K562 (cell line): ENCODE results near the gene NOL12. TPM values are rescaled to one million over a fixed set of nuclear protein-coding genes. Genes with fewer than 3 reads are reported as not detected.
A peak's percentile ranks its signal among the peaks of the same experiment; 100 is the strongest.

Experiments
- ATAC-seq: fragments of 200-7000 bp; cut with Tn5 transposase; 3 replicates; pipeline ENCODE4 v1.9.1; 2020; ENCODE audit warnings: moderate library complexity
- BruUV-seq: library from RNA; stranded (reverse); fragments of 400-500 nt; replicated peaks from 2 replicates; lab custom pipeline; 2021; lab: Mats Ljungman, UMichigan
- CTCF ChIA-PET: fragments of 300-600 bp; formaldehyde crosslinking; extraction: SDS; loops from one replicate; lab custom pipeline; 2021; ENCODE audit warnings: low intra/inter-chr PET ratio; lab: Yijun Ruan, JAX
- POLR2A ChIA-PET: fragments of 300-600, 350-650 bp; sonication (Branson Sonifier 250); formaldehyde crosslinking; extraction: SDS; loops from one replicate; lab custom pipeline; 2021; ENCODE audit warnings: antibody characterized with exemption, inconsistent platforms; lab: Yijun Ruan, JAX
- DNase-seq, 4 experiments: peaks; one replicate each; pipeline versions ENCODE4 v3.0.0 to v3.0.0-alpha.2; 2011 to 2018; ENCODE audit warnings: low spot score in 3 of 4, mixed read lengths in 3 of 4; ENCODE audit errors: extremely low read depth in 1 of 4
- FAIRE-seq: peaks from 2 replicates; lab custom pipeline; 2011; peaks lifted over from hg19 to GRCh38; lab: Jason Lieb, UNC
- H2AFZ ChIP-seq: 2 replicates; pipeline ENCODE4 v1.6.0; 2011; ENCODE audit warnings: low read depth, low read length, control low read depth, inconsistent platforms
- H3K27ac ChIP-seq: fragments of 200-600 bp; 3 replicates; pipeline ENCODE4 v1.8.0; 2011; ENCODE audit warnings: low read depth, mild to moderate bottlenecking, control low read depth, inconsistent platforms, low read length, moderate library complexity, mixed read lengths; ENCODE audit errors: extremely low read depth
- H3K27me3 ChIP-seq, 2 experiments: fragments of 300-600 bp in 1 of 2; 2 replicates in 1 of 2; 3 replicates in 1 of 2; pipeline versions ENCODE4 v1.6.0 to v1.8.0; 2011; ENCODE audit warnings: inconsistent platforms in 2 of 2, low read length in 2 of 2, mild to moderate bottlenecking in 1 of 2, mixed read lengths in 1 of 2, moderate library complexity in 1 of 2; ENCODE audit not compliant: control insufficient read depth in 2 of 2, insufficient read depth in 2 of 2
- H3K36me3 ChIP-seq: fragments of 300-600 bp; 3 replicates; pipeline ENCODE4 v1.8.0; 2011; ENCODE audit warnings: mild to moderate bottlenecking, low read length, inconsistent platforms; ENCODE audit not compliant: control insufficient read depth, insufficient read depth
- H3K4me1 ChIP-seq, 2 experiments: fragments of 200-600 bp in 1 of 2; replicated peaks in 1 of 2; 2 replicates in 1 of 2; 3 replicates in 1 of 2; pipeline versions ENCODE4 v1.5.1 to v1.8.0; 2011; ENCODE audit warnings: inconsistent platforms in 2 of 2, low read length in 2 of 2, mild to moderate bottlenecking in 1 of 2, mixed read lengths in 1 of 2, moderate library complexity in 1 of 2; ENCODE audit not compliant: control insufficient read depth in 2 of 2, insufficient read depth in 2 of 2
- H3K4me2 ChIP-seq: 2 replicates; pipeline ENCODE4 v1.6.1; 2011; ENCODE audit warnings: low read length, control low read depth, inconsistent platforms, mixed read lengths; ENCODE audit not compliant: insufficient read depth
- H3K4me3 ChIP-seq: fragments of 200-600 bp; sonication (generic), shearing (Covaris generic); 2 replicates; pipeline ENCODE4 v1.5.1; 2016; ENCODE audit warnings: control low read depth, inconsistent platforms
- H3K79me2 ChIP-seq: fragments of 200-600 bp; 3 replicates; pipeline ENCODE4 v1.8.0; 2011; ENCODE audit warnings: low read length, inconsistent platforms; ENCODE audit not compliant: control insufficient read depth, insufficient read depth
- H3K9ac ChIP-seq, 2 experiments: 2 replicates each; pipeline versions ENCODE4 v1.6.0 to v1.6.1; 2011; ENCODE audit warnings: low read depth in 2 of 2, low read length in 2 of 2, control low read depth in 1 of 2, inconsistent platforms in 1 of 2, mild to moderate bottlenecking in 1 of 2, mixed read lengths in 1 of 2; ENCODE audit not compliant: insufficient read depth in 1 of 2
- H3K9me1 ChIP-seq: one replicate; pipeline ENCODE4 v1.6.0; 2011; ENCODE audit warnings: inconsistent platforms, mild to moderate bottlenecking, low read length, moderate library complexity; ENCODE audit not compliant: control insufficient read depth, insufficient read depth
- H3K9me3 ChIP-seq: replicated peaks from 2 replicates; pipeline ENCODE4 v1.5.1; 2011; ENCODE audit warnings: low read depth, low read length, inconsistent platforms; ENCODE audit not compliant: control insufficient read depth, insufficient read depth
- H4K20me1 ChIP-seq: replicated peaks from 2 replicates; pipeline ENCODE4 v1.6.1; 2011; ENCODE audit warnings: low read length, inconsistent platforms, mixed read lengths; ENCODE audit not compliant: control insufficient read depth, insufficient read depth
- GATAD2B ChIP-seq: fragments of 450-650 bp; IDR thresholded peaks from 2 replicates; pipeline ENCODE4 v1.6.1; 2017; ENCODE audit warnings: mild to moderate bottlenecking, borderline replicate concordance
- KDM1A ChIP-seq, 2 experiments: fragments of 450-650 bp; IDR thresholded peaks; 2 replicates each; pipeline ENCODE4 v1.6.1; 2016; ENCODE audit warnings: mild to moderate bottlenecking in 2 of 2
- MTA2 ChIP-seq: fragments of 450-650 bp; IDR thresholded peaks from 2 replicates; pipeline ENCODE4 v1.6.1; 2016; ENCODE audit warnings: low read depth
- PHF8 ChIP-seq: fragments of 200-600 bp; sonication (generic); IDR thresholded peaks from 2 replicates; pipeline ENCODE4 v1.6.1; 2012; ENCODE audit warnings: mixed run types, mild to moderate bottlenecking, inconsistent platforms, low read length, moderate library complexity, borderline replicate concordance
- SRF ChIP-seq, 2 experiments: fragments of 250-450, 450-650 bp in 1 of 2; sonication (Bioruptor Pico) in 1 of 2; sonication (generic) in 1 of 2; formaldehyde crosslinking; IDR thresholded peaks; 2 replicates each; pipeline versions ENCODE4 v1.5.0 to v1.5.1; 2020 to 2022; ENCODE audit warnings: mild to moderate bottlenecking in 1 of 2, missing genetic modification reagents in 1 of 2
- WGBS: fragments of 100-300 bp; shearing (Covaris generic); methylation state at CpG from one replicate; pipeline ENCODE4 v1.1.6; 2016; ENCODE audit warnings: low coverage, mixed read lengths; ENCODE audit not compliant: insufficient coverage; ENCODE audit errors: missing lambda C conversion rate; 5-methylcytosine and 5-hydroxymethylcytosine counted together
- in situ Hi-C: fragments of 300-500 bp; cut with MboI; formaldehyde crosslinking; loops from 4 replicates; pipeline ENCODE4 v1.15.0; 2018; ENCODE audit warnings: inconsistent platforms, mixed read lengths
- intact Hi-C: fragments of 100-400 bp; cut with micrococcal nuclease; formaldehyde crosslinking; loops from 2 replicates; pipeline ENCODE4 v1.14.2; 2022
- polyA plus RNA-seq, 8 experiments: library from polyadenylated mRNA; depleted of rRNA in 4 of 8; stranded (reverse) in 5 of 8; unstranded in 3 of 8; fragments of >200 nt; fragmentation: Nextera tagmentation in 2 of 8; fragmentation: Illumina TruSeq in 1 of 8; extraction: Ambion mirVana in 2 of 8; extraction: Trizol in 1 of 8; gene quantifications; 2 replicates each; pipeline versions ENCODE4 v1.2.1 to v1.2.3, GENCODE V29; 2011 to 2014; ENCODE audit warnings: inconsistent platforms in 1 of 8, missing spikeins in 1 of 8
- total RNA-seq, 7 experiments: library from RNA; depleted of rRNA in 6 of 7; stranded (reverse); fragments of >200 nt in 6 of 7; fragmentation: Illumina TruSeq in 2 of 7; extraction: Trizol in 2 of 7; gene quantifications; 2 replicates each; pipeline versions ENCODE4 v1.2.1 to v1.2.3, GENCODE V29; 2011 to 2021; ENCODE audit warnings: low replicate concordance in 1 of 7
- TF ChIP-seq, protein P1 (sequence below): fragments of 250-450 bp; sonication (Bioruptor Pico); IDR thresholded peaks from 2 replicates; pipeline ENCODE4 v1.8.0; 2021; ENCODE audit warnings: borderline replicate concordance, mild to moderate bottlenecking, moderate library complexity; ENCODE audit not compliant: poor library complexity, severe bottlenecking
- TF ChIP-seq, protein P2 (sequence below), 2 experiments: fragments of 450-650 bp; IDR thresholded peaks; 2 replicates each; pipeline ENCODE4 v1.6.1; 2018; ENCODE audit warnings: mild to moderate bottlenecking in 2 of 2, low read depth in 1 of 2; ENCODE audit not compliant: partially characterized antibody in 2 of 2
- TF ChIP-seq, protein P3 (sequence below): fragments of 200-800 bp; sonication (Bioruptor generic); IDR thresholded peaks from 2 replicates; pipeline ENCODE4 v1.6.1; 2017; ENCODE audit warnings: missing genetic modification characterization, missing compliant biosample characterization

The NOL12 gene
- total and polyA plus RNA-seq, 9 of the 15 experiments (the other 6 are each of a cell fraction or from before 2014, with no cell fraction given): 2.8 to 40.9 (median 28.5) TPM

DNA sequence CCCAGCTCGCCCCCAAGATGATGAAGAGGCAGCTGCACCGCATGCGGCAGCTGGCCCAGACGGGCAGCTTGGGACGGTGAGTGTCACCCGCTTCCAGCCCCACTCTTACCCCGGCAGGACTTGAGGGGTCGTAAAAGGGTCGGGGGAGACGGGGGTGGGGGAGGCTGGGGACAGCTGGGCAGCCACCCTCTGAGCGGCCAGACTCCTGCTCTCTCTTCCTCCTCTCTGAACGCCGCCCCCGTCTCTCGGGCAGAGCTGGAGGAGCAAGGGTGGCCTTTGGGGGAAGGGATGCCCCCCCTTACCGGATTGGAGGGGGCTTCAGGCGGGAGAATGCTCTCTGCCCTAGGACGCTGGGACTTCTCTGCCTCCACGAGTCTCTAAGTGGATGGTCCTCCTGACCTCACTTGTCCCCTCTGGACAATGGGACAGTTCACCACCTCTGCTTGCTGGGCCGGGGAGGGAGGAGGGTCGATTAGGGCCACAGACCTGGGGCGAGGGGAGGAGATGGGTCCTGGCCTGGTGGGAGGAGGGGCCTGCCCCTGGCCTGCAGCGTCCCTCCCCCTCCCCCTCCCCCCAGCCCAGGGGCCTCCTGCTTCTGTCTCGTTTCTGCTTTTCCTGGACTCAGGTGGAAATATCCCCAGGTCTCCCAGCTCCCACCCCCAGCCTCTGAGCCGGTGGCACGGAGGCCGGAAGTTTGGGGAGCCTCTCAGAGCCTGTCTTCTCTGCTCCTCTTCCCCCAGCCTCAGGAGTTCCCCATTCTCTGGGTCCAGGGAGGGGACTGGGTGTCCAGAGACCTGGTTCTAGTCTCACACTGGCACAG lies 46.2 kb upstream of the NOL12 start:
- POLR2A ChIA-PET: no interaction called here
- peak overlapping the region; percentile 87 for H3K4me2 ChIP-seq
- in situ Hi-C loops (no loop called here), intact Hi-C loops (no loop called here)
- no TSS peak for BruUV-seq
- peaks cover 11% of the 10 kb centered on the region for H3K79me2 ChIP-seq
- H3K9me3 ChIP-seq: no peaks in the 10 kb centered on the region
- CTCF ChIA-PET: no interaction called here
- peaks cover 31% of the 10 kb centered on the region; the same call in 2 of the 3 replicates for H3K36me3 ChIP-seq
- no peaks in the 10 kb centered on the region for H3K27me3 ChIP-seq
- peak; percentile 51 for FAIRE-seq
- peak overlapping the region; percentile 54 for H3K27ac ChIP-seq
- H3K4me1 ChIP-seq: peaks cover 17 to 72% of the 10 kb centered on the region in 2 experiments
- no peaks in the 10 kb centered on the region for H4K20me1 ChIP-seq
- peak; percentile 41 to 63 (median 58) for DNase-seq
- peak overlapping the region; percentile 65 to 92 for H3K9ac ChIP-seq
- no peaks in the 10 kb centered on the region for H3K9me1 ChIP-seq
- ATAC-seq: peak; percentile 21; the same call in 2 of the 3 replicates
- H2AFZ ChIP-seq: 0 out of 2 replicates have a peak overlapping the region, but pooled peaks have one; percentile 51
- 0% methylated on average over 14 of the region's 27 CpGs for WGBS
- peak overlapping the region; percentile 65 for H3K4me3 ChIP-seq
- no peak for TF ChIP-seq MTA2
- TF ChIP-seq, protein P1, sequence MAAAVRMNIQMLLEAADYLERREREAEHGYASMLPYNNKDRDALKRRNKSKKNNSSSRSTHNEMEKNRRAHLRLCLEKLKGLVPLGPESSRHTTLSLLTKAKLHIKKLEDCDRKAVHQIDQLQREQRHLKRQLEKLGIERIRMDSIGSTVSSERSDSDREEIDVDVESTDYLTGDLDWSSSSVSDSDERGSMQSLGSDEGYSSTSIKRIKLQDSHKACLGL (CRISPR knock-in tag): no peak
- TF ChIP-seq, protein P2, sequence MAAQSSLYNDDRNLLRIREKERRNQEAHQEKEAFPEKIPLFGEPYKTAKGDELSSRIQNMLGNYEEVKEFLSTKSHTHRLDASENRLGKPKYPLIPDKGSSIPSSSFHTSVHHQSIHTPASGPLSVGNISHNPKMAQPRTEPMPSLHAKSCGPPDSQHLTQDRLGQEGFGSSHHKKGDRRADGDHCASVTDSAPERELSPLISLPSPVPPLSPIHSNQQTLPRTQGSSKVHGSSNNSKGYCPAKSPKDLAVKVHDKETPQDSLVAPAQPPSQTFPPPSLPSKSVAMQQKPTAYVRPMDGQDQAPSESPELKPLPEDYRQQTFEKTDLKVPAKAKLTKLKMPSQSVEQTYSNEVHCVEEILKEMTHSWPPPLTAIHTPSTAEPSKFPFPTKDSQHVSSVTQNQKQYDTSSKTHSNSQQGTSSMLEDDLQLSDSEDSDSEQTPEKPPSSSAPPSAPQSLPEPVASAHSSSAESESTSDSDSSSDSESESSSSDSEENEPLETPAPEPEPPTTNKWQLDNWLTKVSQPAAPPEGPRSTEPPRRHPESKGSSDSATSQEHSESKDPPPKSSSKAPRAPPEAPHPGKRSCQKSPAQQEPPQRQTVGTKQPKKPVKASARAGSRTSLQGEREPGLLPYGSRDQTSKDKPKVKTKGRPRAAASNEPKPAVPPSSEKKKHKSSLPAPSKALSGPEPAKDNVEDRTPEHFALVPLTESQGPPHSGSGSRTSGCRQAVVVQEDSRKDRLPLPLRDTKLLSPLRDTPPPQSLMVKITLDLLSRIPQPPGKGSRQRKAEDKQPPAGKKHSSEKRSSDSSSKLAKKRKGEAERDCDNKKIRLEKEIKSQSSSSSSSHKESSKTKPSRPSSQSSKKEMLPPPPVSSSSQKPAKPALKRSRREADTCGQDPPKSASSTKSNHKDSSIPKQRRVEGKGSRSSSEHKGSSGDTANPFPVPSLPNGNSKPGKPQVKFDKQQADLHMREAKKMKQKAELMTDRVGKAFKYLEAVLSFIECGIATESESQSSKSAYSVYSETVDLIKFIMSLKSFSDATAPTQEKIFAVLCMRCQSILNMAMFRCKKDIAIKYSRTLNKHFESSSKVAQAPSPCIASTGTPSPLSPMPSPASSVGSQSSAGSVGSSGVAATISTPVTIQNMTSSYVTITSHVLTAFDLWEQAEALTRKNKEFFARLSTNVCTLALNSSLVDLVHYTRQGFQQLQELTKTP (IDR thresholded peaks at IDR 0.05; ENCODE audit: low read depth in 1 of 2, partially characterized antibody in 2 of 2): peak in 1 of 2 experiments; percentile 38
- peak; percentile 35; the same call in 1 of the 2 replicates for TF ChIP-seq PHF8
- TF ChIP-seq KDM1A (IDR thresholded peaks at IDR 0.05): peak in 1 of 2 experiments; percentile 86; a peak in 2 of 4 replicates
- 0 out of 2 replicates have a peak, but pooled peaks have one; percentile 1 for TF ChIP-seq GATAD2B
- TF ChIP-seq, protein P3, sequence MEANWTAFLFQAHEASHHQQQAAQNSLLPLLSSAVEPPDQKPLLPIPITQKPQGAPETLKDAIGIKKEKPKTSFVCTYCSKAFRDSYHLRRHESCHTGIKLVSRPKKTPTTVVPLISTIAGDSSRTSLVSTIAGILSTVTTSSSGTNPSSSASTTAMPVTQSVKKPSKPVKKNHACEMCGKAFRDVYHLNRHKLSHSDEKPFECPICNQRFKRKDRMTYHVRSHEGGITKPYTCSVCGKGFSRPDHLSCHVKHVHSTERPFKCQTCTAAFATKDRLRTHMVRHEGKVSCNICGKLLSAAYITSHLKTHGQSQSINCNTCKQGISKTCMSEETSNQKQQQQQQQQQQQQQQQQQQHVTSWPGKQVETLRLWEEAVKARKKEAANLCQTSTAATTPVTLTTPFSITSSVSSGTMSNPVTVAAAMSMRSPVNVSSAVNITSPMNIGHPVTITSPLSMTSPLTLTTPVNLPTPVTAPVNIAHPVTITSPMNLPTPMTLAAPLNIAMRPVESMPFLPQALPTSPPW (CRISPR knock-in tag): peak; percentile 20; the same call in 1 of the 2 replicates
- peak in 1 of 2 experiments; percentile 24; a peak in 1 of 4 replicates for TF ChIP-seq SRF (CRISPR knock-in tag; IDR thresholded peaks at IDR 0.05)
